ENCODE measurements around the gene PRR13.

GRCh38 chr12:53483979-53484377 is 42.4 kb downstream of the PRR13 start:
- TF ChIP-seq TAF1 (IDR thresholded peaks at IDR 0.05; ENCODE audit: low read depth) (no peak), EZH2 (IDR thresholded peaks at IDR 0.05; ENCODE audit: borderline replicate concordance, insufficient read depth, low read length, poor library complexity, severe bottlenecking) (no peak), CTCF (IDR thresholded peaks at IDR 0.05; ENCODE audit: poor library complexity, severe bottlenecking) (no peak), REST (IDR thresholded peaks at IDR 0.05; ENCODE audit: borderline replicate concordance) (no peak), MXI1 (conservative IDR thresholded peaks at IDR 0.05; ENCODE audit: poor library complexity, severe bottlenecking) (no peak), SMC3 (conservative IDR thresholded peaks at IDR 0.05; ENCODE audit: poor library complexity) (no peak), EP300 (conservative IDR thresholded peaks at IDR 0.05; ENCODE audit: poor library complexity, severe bottlenecking) (no peak)

Data from neural cell (in vitro differentiated cells).